Measurements from ENCODE around the gene TCP11L2.
A peak's percentile ranks its signal among the peaks of the same experiment; 100 is the strongest.

TCP11L2 gene

GRCh38 chr12:106348411-106348810 is 45.9 kb downstream of the TCP11L2 start:
- no peak for DNase-seq (ENCODE audit: low read depth, low spot score)
- TF ChIP-seq EZH2 (IDR thresholded peaks at IDR 0.05): no peak
- TF ChIP-seq POLR2AphosphoS5 (IDR thresholded peaks at IDR 0.05; ENCODE audit: borderline replicate concordance, low read depth, low read length): no peak
- TF ChIP-seq FOXP2 (optimal IDR thresholded peaks at IDR 0.05; ENCODE audit: control extremely low read depth, extremely low read length, insufficient read depth): no peak
- Histone ChIP-seq H3K9me3 (ENCODE audit: low read depth, low read length) (no peaks in the 10 kb centered on the region), H3K4me3 (no peak overlapping the region), H3K36me3 (ENCODE audit: insufficient read depth, low read length) (no peaks in the 10 kb centered on the region), H3K9ac (ENCODE audit: insufficient read length) (no peak overlapping the region), H3K27ac (no peak overlapping the region)

GRCh38 chr12:106353175-106353574 is 50.6 kb downstream of the TCP11L2 start:
- Histone ChIP-seq H3K9me3 (ENCODE audit: low read depth, low read length) (no peaks in the 10 kb centered on the region), H3K36me3 (ENCODE audit: insufficient read depth, low read length) (no peaks in the 10 kb centered on the region), H3K27ac (peak overlapping the region; percentile 63), H3K4me3 (no peak overlapping the region), H3K9ac (ENCODE audit: insufficient read length) (peak overlapping the region; percentile 18)
- DNase-seq (ENCODE audit: low read depth, low spot score): no peak
- no peak for TF ChIP-seq EZH2 (IDR thresholded peaks at IDR 0.05)
- TF ChIP-seq POLR2AphosphoS5 (IDR thresholded peaks at IDR 0.05; ENCODE audit: borderline replicate concordance, low read depth, low read length): no peak
- TF ChIP-seq FOXP2 (optimal IDR thresholded peaks at IDR 0.05; ENCODE audit: control extremely low read depth, extremely low read length, insufficient read depth): no peak

- peak; percentile 95 for TF ChIP-seq POLR2AphosphoS5 (IDR thresholded peaks at IDR 0.05; ENCODE audit: borderline replicate concordance, low read depth, low read length)
- TF ChIP-seq EZH2 (IDR thresholded peaks at IDR 0.05): no peak
- Histone ChIP-seq H3K36me3 (ENCODE audit: insufficient read depth, low read length) (no peaks in the 10 kb centered on the region; the same call in 1 of the 2 replicates), H3K9me3 (ENCODE audit: low read depth, low read length) (no peaks in the 10 kb centered on the region), H3K27ac (peak within 1 kb of the TSS; percentile 68), H3K4me3 (peak within 1 kb of the TSS; percentile 91), H3K9ac (ENCODE audit: insufficient read length) (peak within 1 kb of the TSS; percentile 94)
- DNase-seq (ENCODE audit: low read depth, low spot score): peak; percentile 79
These were observed 55.2 kb downstream of the TCP11L2 start, which contains the start of gene POLR3B for GRCh38 chr12:106357549-106358395. POLR3B (plus strand) TSS chr12:106357748; CDS start chr12:106357880, 132 bp downstream.

GRCh38 chr12:106358396-106359241 is 56.1 kb downstream of the TCP11L2 start:
- Histone ChIP-seq H3K4me3 (peak overlapping the region; percentile 91), H3K36me3 (ENCODE audit: insufficient read depth, low read length) (no peaks in the 10 kb centered on the region; the same call in 1 of the 2 replicates), H3K27ac (peak overlapping the region; percentile 38; the same call in 1 of the 2 replicates), H3K9me3 (ENCODE audit: low read depth, low read length) (no peaks in the 10 kb centered on the region), H3K9ac (ENCODE audit: insufficient read length) (peak overlapping the region; percentile 94)
- no peak for TF ChIP-seq POLR2AphosphoS5 (IDR thresholded peaks at IDR 0.05; ENCODE audit: borderline replicate concordance, low read depth, low read length)
- no peak for TF ChIP-seq FOXP2 (optimal IDR thresholded peaks at IDR 0.05; ENCODE audit: control extremely low read depth, extremely low read length, insufficient read depth)
- no peak for TF ChIP-seq EZH2 (IDR thresholded peaks at IDR 0.05)
- DNase-seq (ENCODE audit: low read depth, low spot score): no peak

- no peak overlapping the region for H3K4me3 ChIP-seq
- no peak overlapping the region for H3K27ac ChIP-seq
- H3K9ac ChIP-seq (ENCODE audit: insufficient read length): no peak overlapping the region
- peaks cover 4% of the 10 kb centered on the region; the same call in 1 of the 2 replicates for H3K36me3 ChIP-seq (ENCODE audit: insufficient read depth, low read length)
- no peak for TF ChIP-seq EZH2 (IDR thresholded peaks at IDR 0.05)
- no peak for TF ChIP-seq FOXP2 (optimal IDR thresholded peaks at IDR 0.05; ENCODE audit: control extremely low read depth, extremely low read length, insufficient read depth)
- TF ChIP-seq POLR2AphosphoS5 (IDR thresholded peaks at IDR 0.05; ENCODE audit: borderline replicate concordance, low read depth, low read length): no peak
- no peaks in the 10 kb centered on the region for H3K9me3 ChIP-seq (ENCODE audit: low read depth, low read length)
- DNase-seq (ENCODE audit: low read depth, low spot score): no peak
These were observed 57.3 kb downstream of the TCP11L2 start for GRCh38 chr12:106359646-106360399.

GRCh38 chr12:106360400-106360994 is 58.0 kb downstream of the TCP11L2 start:
- H3K4me3 ChIP-seq: no peak overlapping the region
- no peaks in the 10 kb centered on the region for H3K9me3 ChIP-seq (ENCODE audit: low read depth, low read length)
- no peak overlapping the region for H3K9ac ChIP-seq (ENCODE audit: insufficient read length)
- peaks cover 4% of the 10 kb centered on the region; the same call in 1 of the 2 replicates for H3K36me3 ChIP-seq (ENCODE audit: insufficient read depth, low read length)
- DNase-seq (ENCODE audit: low read depth, low spot score): no peak
- TF ChIP-seq FOXP2 (optimal IDR thresholded peaks at IDR 0.05; ENCODE audit: control extremely low read depth, extremely low read length, insufficient read depth) (no peak), POLR2AphosphoS5 (IDR thresholded peaks at IDR 0.05; ENCODE audit: borderline replicate concordance, low read depth, low read length) (no peak), EZH2 (IDR thresholded peaks at IDR 0.05) (no peak)
- H3K27ac ChIP-seq: no peak overlapping the region

GRCh38 chr12:106362971-106363370 is 60.4 kb downstream of the TCP11L2 start:
- Histone ChIP-seq H3K9ac (ENCODE audit: insufficient read length) (no peak overlapping the region), H3K4me3 (no peak overlapping the region), H3K36me3 (ENCODE audit: insufficient read depth, low read length) (peaks cover 17% of the 10 kb centered on the region), H3K9me3 (ENCODE audit: low read depth, low read length) (no peaks in the 10 kb centered on the region), H3K27ac (no peak overlapping the region)
- no peak for TF ChIP-seq FOXP2 (optimal IDR thresholded peaks at IDR 0.05; ENCODE audit: control extremely low read depth, extremely low read length, insufficient read depth)
- no peak for TF ChIP-seq POLR2AphosphoS5 (IDR thresholded peaks at IDR 0.05; ENCODE audit: borderline replicate concordance, low read depth, low read length)
- TF ChIP-seq EZH2 (IDR thresholded peaks at IDR 0.05): no peak
- no peak for DNase-seq (ENCODE audit: low read depth, low spot score)
